HG03521 (cell line): Measurements from ENCODE around the gene ESPN.
"Not testable (repeated sequence)": the region's sequence is repeated elsewhere in the genome, so short reads cannot be mapped to it uniquely, and the experiment has no call there.

Experiments
- ATAC-seq: cut with Tn5 transposase; IDR thresholded peaks from one replicate; pipeline ENCODE4 v1.9.1; 2021; ENCODE audit warnings: mild to moderate bottlenecking, moderate library complexity; ENCODE audit not compliant: unreplicated experiment

The ESPN gene

DNA sequence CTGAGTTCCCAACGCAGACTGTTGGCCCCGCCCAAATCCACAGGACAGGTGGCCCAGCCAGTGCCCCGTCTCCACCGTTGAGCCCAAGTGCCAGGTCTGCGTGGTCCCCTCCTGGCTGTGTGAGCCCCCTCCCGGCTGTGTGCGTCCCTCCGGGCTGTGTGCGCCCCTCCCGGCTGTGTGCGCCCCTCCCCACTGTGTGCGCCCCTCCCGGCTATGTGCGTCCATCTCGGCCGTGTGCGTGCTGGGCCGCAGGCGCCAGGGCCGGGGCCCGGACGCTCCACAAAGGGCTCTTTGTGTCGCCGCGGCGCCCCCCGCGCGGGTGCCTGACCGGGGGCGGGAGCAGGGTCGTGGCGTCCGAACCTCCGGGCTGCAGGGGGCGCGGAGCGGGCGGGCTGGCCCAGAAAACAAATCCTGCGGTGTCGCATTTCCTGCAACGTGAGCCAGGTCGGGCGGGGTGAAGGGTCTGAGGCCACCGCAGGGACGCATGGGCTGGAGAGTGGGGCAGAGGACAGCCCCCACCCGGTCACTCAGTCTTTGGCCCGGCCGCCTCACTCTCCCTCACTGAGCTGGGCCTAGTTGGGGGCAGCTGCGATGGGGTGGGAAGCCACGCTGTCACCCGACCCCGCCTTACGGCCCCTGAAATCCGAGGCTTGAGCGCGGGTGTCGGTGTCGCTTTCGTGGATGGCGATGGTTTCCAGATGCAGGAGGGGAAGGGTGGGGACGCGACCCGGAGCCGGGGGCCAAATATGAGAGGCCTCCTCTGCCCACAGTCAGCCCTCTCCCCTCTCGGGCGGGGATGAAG lies 22.6 kb downstream of the ESPN start:
- no peak for ATAC-seq

DNA sequence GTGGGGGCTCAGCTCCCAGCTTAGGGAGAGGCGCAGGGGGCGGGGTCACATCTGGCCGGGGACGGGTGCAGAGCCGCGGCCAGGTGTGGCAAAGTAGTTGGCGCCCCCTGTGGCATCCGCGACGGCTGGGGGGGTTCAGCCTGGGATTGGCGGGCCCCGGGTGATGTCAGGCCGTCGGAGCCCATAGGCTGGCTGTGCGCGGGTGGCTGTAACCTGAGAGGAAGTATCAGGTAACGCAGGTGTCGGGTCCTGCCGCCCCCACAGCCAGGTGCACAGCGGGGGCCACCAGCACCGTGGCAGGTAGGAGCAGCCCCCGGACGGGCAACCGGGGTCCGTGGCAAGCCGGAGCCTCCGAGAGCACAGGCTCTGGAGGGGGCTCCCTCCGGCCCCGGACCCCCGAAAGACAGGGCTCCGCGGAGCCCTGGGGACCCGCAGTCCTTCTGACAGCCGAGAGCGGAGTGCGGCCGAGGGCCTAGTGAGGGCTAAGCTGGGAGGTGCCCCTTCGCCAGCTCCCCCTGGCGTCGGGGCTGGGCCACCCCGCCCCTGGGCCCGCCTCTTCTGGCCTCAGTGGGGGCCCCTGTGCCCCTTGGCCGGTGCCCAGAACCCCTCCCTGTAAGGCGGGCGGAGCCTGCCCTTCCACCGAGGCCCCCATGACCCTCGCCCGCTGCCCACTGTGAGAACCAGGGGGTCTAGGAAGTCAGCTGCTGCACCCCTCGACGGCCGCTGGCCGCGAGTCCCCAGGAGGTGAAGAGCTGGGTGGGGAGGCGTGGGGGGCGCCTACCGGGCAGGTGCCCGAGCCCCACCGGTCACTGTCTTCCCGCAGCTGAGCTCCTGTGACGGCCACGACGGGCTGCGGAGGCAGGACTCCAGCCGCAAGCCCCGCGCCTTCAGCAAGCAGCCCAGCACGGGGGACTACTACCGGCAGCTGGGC lies 23.5 kb downstream of the ESPN start:
- ATAC-seq: no peak

DNA sequence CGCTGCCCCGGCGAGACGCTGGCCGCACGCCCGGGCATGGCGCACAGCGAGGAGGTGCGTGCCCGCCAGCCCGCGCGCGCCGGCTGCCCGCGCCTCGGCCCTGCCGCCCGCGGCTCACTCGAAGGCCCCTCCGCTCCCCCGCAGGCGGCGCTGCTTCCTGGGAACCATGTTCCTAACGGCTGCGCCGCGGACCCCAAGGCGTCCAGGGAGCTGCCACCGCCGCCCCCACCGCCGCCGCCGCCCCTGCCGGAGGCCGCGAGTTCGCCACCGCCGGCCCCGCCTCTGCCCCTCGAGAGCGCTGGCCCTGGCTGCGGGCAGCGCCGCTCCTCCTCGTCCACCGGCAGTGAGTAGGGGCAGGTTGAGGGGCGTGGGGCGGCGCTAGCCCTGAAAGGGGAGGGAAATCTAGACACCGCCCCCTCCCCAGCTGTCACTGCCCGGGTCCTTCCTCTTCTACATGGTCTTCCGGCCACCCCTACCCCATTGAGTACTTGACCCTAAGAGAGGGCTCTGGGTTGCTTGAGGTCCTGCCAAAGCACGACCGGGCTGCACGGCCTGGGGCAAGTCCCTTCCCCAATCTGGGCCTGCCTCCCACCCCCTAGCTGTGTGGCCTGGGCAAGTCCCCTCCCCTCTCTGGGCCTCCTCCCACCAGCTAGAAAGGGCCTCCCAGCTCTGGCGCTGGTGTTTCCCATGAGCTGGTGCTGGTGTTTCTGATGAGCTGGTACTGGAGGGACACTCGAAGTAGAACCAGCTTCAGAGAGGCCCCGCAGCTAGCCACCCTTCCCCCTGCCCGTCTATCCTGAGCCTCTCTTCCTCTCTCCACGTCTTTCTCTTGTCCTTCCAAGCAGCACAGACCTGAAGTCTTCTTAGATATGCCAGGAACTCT lies 24.4 kb downstream of the ESPN start:
- no peak for ATAC-seq

DNA sequence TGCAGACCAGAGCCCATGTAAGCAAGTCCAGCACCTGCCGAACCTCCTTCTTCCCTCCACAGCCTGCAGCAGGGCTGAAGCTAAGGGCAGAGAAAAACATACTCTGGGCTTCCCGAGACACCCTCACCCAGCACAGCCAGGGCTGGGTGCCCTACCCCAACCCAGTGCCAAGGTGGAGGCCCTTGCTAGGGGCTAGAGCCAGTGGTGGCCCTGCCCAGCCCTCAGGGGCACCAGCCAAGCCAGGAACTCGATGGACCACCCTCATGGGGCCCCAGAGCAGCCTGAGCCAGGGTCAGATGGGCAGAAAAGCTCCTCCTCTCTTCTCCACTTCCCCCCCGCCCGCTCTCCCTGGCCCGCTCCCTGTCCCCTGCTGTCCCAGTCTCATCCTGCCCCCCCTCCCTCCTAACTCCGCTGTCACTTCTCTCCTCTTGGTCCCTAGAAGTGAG lies 25.5 kb downstream of the ESPN start:
- ATAC-seq: no peak

DNA sequence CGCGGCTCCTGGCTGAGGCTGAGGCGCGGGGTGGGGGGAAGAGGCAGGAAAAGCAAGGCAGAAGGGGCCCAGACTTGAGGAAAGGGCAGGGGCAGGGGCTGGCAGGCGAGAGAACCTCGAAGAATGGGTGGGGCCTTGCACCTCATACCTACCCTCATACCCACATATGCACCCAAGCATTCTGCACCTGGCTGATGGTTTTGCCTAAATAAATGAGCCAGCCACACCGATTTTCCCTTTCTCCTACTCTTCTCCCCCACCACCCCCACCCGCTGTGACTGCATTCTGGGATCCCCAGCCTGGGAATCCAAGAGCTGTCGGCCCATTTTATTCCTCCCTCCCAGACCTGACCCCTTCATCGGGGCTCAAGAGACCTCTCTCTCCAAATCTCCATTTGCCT lies 25.9 kb downstream of the ESPN start:
- not testable (repeated sequence) for ATAC-seq

DNA sequence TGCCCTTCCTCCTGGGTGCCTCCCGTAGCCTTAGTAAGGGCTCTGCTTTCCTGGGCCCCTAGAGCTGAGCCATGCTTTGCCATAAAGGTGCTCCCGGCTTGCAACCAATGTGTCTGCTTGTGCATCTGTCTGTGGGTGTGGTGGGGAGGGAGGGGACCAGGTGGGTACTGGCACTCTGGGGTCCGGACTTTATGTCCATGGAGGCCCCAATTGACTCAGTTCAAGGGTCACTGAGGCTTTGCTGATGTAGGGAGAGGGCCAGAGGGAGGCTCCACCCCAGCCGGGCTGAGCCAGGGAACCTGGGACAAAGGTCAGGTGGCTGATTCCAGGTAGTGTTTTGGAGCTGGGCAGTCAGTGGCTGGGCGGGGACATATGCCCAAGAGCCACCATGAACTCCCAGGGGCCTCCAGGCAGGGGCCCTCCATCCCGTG lies 26.4 kb downstream of the ESPN start:
- no peak for ATAC-seq

DNA sequence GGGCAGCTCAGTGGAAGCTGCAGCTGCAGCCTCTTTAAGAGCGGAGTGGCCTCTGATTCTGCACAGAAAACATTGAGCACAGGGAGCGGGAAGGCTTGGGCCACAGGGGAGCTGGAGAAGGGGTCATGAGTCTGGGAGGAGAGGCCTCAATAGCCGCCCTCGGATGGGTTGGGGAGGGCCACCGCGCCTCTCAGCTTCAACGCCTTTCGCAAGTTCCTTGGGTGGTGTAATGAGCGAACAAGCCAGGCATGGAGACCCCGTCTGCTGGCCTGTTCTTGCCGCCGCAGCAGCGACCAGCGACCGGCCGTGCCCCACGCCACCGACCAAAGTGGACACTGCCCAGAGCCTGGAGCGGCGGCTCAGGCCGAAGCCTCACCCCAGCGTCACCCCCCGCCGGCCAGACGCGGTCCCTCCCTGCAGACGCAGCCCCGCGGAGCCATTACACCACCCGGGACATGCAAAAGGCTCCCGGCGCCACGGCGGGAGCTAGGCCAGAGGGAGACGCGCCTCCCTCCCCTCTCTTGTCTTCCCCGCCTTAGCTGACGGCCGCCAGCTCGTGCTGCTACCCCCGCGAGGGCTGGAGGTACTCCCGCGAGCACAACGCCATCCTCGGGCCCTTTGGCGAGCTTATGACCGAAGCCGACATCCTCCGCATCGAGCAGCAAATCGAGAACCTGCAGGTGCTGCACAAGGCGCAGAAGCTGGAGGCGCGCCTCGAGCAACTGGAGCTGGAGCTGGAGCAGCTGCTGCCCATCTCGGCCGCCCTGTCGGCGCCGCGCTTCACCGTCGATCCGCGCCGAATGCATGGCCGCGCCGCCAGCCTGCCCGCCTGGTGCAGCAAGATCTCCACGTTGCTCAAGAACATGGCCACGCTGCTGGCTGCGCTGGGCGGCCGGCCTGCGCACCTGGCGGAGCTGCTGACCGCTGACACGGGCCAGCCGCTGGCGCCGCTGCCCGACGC lies 29.6 kb downstream of the ESPN start:
- ATAC-seq: not testable (repeated sequence)

DNA sequence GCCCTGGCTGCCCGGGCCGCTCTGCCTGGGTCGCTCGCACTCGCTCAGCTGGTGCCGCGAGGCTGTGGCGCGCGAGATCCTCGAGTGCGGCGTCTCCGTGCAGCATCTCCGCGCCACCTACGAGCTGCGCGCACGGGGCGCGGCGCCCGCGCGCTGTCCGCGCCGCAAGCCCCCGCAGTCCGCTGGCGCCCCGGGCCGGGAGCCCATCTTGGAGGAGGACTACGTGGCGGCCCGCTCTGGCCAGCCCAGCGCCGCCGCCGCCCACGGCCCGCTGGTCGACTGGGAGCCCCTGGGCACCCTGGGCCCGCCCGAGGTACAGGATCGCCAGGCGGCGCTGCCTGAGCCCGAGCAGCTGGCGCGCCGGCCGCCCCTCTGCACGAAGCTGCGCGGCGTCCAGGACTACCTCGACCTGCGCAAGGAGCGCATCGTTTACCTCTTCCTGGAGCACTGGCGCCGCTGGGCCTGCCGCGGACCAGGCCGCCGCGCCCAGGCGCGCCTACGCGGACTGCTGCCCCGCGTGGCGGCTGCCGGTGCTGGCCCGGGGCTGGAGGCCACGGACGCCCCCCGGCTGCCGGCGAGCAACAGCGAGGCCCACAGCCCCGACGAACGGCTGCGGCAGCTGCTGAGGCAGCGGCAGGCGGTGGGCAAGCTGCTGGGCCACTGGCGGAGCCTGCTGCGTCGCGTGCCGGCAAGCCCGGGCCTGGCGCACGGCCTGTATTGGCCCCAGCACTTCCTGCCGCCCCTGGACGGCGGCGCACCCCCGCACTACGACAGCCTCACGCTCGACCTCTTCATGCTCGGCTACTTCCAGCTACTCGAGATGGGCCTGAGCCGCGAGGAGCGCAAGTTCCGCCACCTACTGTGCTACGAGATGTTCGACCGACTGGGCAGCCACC lies 30.5 kb downstream of the ESPN start:
- ATAC-seq: no peak

DNA sequence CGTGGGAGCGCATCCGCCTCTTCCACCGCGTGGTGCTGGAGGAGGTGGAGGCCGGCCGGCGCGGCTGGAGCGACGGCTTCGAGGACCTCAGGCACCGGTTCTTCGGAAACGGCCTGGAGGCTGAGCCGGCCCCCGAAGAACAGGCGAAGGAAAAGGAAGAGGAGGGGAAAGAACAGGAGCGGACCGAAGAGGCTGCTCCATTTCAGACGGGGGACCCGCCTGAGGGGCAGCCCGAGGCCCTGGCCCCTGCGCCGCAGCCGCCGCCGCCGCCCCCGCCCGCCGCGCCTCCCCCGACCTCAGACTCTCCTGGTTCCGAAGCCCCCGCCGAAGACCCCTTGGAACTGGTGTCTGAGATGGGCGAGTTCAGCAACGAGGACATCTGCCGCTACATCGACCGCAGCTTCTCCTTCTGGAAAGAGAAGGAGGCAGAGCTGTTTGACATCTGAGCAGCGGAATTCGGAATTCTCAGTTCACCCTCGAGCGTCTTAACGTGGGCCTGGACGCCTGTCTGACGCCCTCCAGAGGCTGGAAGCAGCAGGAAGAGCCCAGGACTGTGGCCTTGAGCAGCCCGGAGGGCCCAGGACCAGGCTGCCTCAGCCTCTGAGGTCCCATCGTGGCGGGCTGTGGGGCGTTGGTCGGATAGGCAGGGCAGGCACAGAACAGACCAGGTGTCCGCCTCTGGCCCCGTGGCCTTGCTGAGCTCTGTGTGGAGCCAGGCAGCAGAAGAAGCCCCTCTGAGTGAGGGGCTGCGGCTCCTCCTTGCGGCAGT lies 31.4 kb downstream of the ESPN start:
- ATAC-seq: not testable (repeated sequence)

DNA sequence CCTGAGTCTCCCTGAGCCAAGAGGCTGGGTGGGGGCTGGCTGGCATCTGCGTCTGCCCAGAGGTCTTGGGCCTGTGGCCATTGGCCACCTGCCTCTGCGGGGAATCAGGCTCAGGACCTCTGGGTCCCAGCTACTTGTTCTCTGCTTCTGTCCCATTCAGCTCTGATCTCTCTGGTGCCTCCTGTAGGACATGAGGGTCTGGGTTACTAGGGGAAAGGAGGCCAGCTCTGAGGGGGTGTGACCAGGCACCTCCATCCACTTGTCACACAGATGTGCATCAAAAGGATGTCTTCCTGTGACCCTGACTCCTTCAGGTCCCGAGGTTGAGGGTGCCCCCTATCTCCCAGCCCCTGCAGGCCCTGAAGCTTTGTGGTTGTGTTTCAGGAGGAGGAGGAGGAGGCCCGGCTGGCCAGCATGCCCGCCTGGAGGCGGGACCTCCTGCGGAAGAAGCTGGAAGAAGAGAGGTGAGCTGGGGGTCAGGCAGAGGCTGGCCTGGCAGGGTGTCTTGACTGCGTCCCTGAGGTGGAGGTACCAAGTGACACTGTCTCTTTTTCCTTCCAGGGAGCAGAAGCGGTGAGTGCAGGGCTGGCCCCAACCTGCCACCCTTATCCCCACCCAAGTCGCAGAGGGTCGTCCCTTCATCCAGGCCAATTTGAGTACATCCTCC lies 32.4 kb downstream of the ESPN start:
- no peak for ATAC-seq

DNA sequence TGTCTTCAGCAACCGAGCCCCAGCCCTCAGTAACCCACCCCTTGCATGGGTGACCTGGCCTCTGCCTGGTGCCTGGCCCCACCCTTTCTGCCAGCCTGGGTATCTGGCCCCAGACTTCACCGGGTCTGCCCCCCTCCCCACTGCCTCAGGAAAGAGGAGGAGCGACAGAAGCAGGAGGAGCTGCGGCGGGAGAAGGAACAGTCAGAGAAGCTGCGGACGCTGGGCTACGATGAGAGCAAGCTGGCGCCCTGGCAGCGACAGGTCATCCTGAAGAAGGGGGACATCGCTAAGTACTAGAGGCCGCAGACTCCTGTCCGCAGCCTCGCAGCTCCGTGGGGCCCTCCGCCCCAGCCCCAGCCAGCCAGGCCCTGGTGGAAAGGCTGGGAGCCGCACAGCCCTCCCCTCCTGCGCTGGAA lies 35.3 kb downstream of the ESPN start:
- no peak for ATAC-seq

DNA sequence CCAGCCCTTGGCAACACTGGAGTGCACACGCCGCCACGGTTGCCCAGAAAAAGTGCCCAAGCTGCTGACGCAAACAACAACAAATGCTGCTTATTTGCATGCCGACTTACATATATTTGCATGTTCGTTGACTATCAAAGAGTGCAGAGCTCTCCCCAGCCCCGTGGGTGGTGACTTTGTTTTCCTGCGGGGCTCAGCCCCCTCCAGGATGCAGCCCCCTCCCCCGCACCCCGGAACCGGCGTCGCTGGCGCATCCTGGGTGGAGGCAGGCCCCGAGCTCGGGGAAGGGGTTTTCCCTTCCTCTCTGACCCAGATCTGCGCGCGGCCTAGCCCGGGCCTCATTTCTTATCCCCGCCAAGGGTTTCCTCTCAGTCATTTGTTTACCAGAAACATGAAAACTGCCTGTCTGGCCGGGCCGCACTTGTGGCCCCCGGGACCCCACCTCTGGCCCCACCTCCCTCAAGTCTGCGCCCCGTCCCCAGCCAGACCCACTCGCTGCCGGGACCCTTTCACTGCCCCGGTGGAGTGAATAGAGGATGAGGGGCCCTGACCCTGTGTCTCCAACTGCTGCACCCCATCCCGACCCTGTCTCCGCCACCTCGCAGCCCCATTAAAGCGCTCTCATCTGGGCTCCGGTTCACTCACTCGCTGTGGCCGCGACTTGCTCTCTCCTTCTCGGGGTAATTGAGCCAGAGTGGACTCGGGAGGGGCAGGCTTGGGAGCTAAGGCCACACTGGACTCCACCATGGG lies 35.9 kb downstream of the ESPN start:
- no peak for ATAC-seq

DNA sequence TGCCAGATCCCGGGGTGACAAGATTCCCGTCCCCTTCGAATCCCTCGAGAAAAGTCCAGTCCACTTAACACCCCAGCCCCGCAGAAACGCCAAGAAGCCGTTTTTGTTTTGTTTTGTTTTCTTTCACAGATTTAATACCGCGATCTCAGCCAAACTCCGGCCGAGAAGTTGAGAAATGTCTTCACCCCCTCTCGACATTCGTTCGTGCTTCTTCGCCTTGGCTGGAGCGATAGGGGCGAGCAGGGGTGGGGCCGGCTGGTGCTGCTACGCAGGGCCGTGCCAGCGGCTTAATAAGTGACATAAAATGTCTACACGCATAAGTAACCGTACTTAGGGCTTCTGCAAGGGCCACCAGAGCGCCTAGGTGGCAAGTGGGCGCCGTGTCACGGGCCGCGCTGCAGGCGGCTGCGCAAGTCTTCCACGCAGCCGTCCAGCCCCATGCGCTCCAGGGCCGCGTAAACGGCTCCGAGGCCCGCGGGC lies 36.5 kb downstream of the ESPN start:
- no peak for ATAC-seq

DNA sequence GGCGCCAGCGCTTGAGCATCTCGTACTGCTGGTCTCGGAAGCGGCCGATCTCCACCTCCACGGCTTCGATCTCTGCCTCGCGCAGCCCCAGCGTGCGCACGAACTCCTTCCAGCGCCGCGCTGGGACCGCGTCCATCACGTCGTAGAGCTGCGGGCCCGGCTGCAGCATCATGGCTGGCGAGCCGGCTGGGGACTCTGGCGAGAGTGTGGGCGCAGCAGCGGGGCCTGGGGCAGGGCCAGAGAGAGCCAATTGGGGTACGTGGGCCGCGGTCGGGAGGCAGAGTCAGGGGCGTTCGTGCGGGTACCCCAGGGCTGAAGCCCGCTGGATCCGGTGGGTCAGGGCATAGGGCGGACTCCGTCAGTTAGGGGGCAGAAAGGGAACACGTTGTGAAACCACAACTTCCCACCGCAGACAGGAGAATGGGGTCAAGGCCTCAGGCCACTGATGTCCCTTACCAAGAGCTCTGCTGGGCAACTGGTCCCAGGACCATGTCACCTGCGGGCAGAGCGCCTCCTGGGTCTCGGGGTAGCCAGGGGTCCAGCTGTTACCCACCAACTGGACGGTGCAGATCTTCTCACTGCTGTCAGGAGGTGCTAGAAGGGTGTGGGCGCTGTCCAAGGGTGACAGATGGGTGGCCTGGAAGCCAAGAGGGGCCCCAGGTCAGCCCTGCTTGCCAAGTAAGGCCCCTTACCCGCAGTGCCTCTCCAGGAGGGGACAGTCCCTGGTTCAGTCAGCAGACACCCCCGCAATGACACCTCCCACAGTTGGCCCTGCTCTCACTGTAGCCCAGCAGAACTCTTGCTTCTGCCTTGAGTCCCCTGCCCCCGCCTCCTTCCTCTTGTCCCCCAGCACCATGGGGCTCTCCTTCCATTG lies 37.2 kb downstream of the ESPN start:
- no peak for ATAC-seq

DNA sequence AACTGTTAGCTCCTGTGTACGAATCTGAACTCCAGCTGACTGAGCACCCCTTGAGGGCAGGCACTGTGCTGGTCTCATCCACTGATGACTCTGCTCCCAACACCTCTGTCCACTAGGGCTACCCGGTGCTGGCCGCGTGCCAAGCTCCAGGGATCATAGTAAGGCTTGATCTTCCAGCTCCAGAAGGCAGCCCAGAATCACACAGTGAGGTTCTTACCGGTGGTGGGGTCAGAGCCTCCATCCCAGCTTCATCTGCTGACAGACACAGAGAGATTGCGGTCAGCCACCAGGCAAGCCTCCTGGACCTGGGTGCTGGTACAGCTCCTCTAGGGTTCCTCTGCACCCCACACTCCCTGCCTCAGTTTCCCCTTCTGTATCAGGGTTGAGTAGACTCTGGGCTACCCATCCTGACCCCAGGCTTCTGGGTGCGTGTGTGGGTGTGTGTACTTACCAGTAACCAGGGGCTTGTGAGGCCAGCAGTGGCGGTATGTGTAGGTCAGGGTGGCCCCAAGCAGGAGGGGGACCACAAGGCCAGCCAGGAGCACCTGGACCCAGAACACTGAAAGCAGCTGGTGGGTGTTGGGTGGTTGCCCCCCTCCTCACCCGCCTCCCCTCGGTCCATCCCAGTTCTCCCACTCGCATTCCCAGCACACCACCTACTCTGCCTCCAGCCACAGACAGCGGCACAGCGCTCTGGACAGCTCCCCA lies 38.0 kb downstream of the ESPN start:
- no peak for ATAC-seq
